ENCODE results near the gene OR10V1.

Gene OR10V1

GRCh38 chr11:59713745-59714144, at the start of gene OR10V1:
OR10V1 (minus strand) TSS chr11:59713845; CDS start chr11:59713845, 0 bp downstream.
- DNase-seq: no peak

GRCh38 chr11:59761993-59762392, 48.3 kb upstream of the OR10V1 start:
- DNase-seq: peak; percentile 73

DNA sequence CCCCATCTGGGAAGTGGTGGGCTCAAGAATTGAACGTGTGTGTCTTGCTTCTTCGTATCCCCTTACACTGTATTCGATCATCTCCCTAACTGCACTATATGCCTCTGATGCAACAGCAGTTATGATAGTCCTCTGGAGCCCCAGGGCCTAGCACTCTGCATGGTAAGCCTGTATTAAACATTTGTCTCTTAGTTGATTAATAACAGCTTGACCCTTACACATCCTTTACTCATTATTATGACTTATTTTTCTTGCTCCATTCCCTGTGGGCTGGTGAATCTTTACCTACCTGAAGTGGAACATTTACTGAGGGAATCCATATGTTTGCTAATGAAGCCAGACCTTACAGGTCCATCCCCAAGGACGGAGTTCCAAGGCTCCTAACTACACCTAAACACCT, 47.1 kb upstream of the OR10V1 start:
- no peak for DNase-seq

- peak; percentile 60 for DNase-seq
Observed at GRCh38 chr11:59759900-59760299, 46.3 kb upstream of the OR10V1 start.

GRCh38 chr11:59758401-59759037, 44.9 kb upstream of the OR10V1 start:
- DNase-seq: no peak

- DNase-seq: no peak
Observed at GRCh38 chr11:59756845-59757244, 43.2 kb upstream of the OR10V1 start.

DNA sequence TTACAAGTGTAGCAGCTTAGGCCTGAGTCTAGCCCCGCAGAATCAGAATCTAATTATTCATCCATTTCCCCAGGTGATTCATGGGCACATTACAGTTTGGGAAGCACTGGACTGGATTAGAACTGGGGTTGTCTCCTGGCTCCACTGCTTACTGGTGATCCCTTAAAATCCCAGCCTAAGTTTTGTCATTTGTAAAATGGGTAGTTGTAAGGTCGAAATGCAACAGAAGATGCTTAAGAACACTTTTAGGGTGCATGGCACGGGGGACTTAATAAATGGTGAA, 42.9 kb upstream of the OR10V1 start:
- DNase-seq: no peak

GRCh38 chr11:59755701-59756557, 42.3 kb upstream of the OR10V1 start:
- DNase-seq: no peak

DNA sequence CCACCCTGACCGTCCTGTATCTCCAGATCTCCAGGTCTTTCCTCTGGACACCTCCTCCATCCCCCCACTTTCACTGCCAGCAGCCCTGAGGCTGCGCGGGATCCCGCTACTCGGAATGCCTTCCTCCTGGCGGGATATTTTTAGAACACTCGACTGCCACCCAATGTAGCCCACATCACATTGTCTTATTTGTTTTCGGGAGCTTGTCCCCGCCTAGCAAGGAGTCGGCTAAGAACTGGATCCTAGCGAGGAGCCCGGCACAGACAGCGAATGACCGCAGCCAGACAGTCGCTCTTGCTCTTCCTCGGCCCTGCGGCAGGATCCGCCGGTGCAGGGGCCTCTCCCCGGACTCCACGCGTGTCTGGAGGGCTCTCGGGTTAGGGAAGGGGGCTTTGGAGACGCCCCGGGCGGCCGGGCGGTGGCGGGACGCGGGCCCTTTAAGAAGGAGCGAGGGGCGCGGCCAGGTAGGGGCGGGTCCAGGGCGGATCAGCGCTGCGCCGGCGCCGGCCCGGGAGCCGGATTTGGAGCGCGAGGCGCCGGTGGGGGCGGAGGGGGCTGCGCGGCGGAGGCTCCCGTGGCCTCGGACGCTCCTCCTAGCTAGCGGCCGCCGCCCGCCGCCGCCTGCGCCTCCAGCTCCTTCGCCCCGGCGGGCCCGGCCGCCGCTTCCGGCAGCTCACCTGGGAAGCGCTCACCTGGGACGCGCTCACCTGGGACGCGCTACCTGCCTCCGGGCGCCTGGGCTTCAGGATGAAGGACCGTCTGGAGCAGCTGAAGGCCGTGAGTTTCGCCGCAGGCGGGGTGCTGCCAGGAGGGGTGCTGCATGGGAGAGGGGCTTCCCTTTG, 41.4 kb upstream of the OR10V1 start, which contains the start of gene STX3:
STX3 (plus strand) TSS at position 518 of the 842 bp plus-strand sequence; CDS start at position 748, 230 bp downstream.
- DNase-seq: peak; percentile 50

DNA sequence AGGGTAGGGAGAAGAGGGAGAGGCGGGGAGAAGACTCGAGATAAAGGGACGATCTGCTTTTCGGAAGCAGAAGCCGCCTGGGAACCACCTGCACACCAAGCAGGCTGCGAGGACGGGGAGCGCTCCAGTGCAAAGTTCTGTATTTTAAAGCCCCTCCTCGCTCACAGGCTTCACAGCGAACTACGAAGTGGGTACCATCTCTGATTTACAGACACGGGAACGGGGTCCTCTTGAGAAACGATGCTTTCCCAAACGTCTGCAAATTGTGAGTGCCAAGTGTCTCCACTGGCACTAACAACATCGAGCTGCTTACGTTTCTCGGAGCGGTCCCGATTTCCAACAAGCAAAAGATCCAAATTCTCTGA, 40.8 kb upstream of the OR10V1 start:
- no peak for DNase-seq

DNA sequence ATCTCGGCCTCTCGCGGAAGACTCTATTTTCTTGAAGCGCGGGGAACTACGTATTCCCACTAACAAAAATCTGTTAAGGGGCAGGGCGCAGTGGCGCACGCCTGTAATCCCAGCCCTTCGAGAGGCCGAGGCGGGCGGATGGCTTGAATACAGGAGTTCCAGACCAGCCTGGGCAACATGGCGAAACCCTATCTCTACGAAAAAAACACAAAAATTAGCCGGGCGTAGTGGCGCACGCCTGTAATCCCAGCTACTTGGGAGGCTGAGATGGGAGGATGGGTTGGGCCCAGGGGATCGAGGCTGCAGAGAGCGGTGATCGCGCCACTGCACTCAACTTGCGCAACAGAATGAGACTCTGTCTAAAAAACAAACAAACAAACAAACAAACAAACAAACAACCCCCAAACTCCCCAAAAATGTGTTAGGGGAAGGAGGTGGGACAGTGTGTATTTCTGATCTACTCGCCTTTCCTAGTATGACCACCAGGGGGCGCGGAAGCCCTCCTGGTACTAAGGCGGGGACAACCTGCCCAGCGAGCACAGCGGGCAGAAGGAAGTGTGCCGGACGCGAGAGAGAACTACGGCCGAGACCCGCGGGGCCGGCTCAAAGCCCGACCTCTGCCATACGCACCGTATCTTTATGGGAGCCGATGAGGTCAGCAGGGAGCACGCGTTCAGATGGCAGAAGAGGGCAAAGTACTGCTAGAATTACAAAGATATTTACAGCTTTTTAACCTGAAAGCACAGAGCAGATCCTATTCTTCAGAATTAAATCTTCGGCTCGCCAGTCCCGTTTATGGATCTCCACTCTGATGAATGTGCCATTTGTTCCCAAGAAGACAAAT, 40.2 kb upstream of the OR10V1 start:
- DNase-seq: no peak

- no peak for DNase-seq
Observed at GRCh38 chr11:59746111-59746510, 32.5 kb upstream of the OR10V1 start.

GRCh38 chr11:59730896-59731565, 17.4 kb upstream of the OR10V1 start:
- no peak for DNase-seq

GRCh38 chr11:59729834-59730233, 16.2 kb upstream of the OR10V1 start:
- DNase-seq: no peak

- DNase-seq: no peak
Observed at GRCh38 chr11:59728913-59729312, 15.3 kb upstream of the OR10V1 start.

DNA sequence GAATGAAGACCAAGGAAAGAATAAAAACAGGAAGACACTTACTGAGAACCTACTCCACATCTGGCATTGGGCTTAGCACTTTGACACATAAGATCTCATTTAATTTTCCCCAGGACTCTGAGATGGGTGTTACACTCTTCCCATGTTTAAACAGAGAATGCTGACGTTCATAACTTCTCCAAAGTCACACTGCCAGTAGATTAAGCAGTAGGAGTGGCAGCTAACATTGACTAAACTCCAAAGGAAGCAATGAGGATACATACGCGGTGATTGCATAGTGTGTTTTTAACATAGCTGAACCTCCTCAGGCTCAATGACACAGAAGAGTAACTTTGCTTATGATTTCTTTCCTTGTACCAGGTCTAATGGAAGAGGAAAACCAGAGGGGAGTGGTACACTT, 14.5 kb upstream of the OR10V1 start:
- no peak for DNase-seq

DNA sequence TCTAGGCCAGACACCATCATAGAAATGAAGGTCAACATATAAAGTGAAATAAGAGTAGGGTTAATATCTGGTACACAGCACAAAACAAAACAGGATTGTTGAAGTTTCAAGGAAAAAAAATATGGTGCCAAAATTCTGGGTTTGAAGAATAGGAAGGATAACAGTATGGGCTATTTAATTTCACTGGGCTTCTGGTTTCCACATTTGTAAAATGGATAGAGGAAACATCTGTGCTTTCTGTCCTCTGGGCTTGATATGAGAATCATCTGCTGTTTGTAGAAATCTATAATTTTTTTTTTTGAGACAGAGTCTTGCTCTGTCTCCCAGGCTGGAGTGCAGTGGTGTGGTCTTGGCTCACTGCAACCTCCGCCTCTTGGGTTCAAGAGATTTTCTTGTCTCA, 13.8 kb upstream of the OR10V1 start:
- no peak for DNase-seq

DNA sequence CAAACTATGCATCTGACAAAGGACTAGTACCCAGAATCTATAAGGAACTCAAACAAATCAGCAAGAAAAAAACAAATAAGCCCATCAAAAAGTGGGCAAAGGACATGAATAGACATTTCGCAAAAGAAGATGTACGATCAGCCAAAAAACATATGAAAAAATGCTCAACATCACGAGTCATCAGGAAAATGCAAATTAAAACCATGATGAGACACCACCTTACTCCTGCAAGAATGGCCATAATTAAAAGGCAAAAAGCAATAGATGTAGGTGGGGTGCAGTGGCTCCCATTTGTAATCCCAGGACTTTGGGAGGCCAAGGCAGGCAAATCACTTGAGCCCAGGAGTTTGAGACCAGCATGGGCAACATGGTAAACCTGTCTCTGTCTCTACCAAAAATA, 10.4 kb upstream of the OR10V1 start:
- no peak for DNase-seq

GRCh38 chr11:59719556-59719955, 5.9 kb upstream of the OR10V1 start:
- DNase-seq: no peak

DNA sequence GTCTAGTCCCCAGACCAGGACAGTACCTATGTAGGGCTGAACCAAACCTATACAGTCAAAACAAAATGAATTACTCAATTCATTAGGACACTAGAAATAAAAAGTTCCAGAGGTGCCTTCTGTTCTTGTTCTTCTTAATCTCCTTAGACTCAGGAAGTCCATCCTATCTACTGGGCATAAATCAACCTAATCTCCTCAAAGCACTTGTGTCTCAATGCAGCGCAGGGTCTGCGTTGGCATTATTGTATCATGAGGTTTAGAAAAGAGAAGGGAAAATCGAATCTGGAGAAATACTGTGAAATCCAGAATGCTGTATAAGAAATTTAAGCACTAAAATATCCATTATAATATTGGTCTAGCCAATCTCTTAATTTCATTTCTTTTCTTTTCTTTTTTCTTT, 2.4 kb upstream of the OR10V1 start:
- no peak for DNase-seq

DNA sequence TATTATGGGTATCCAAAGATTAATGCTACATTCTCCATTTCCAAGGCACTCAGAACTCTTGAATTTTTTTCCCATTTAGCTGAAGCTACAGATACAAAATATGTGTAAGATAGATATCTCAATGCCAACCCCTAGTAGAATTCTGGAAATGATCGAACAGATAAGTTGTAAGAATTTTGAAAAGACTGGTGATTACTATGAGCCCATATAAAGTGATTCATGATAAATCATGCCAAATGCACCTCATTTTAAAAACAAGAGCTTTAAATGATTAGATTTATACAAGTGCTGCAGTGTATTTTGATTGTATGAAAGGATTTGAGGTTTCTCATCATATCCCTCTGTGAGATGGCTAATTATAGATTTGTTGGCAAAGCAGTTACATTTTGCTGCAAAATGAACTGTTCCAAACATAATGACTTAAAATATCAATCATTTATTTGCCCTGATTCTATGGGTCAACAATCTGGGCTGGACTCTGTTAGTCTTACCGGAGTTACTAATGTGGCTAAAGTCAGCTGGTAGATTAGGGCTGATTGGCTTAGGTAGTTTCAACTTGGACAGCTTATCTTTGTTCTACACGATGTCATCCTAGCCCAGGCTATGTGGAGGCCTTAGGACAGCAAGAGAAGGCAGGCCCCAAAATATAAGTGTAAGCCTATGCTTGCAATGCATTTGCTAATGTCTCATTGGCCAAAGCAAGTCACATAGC, 3.4 kb downstream of the OR10V1 start:
- DNase-seq: no peak

GRCh38 chr11:59708537-59708936, 5.1 kb downstream of the OR10V1 start:
- no peak for DNase-seq
